ENCODE measurements around the gene IRS2.
"Not testable (repeated sequence)": the region's sequence is repeated elsewhere in the genome, so short reads cannot be mapped to it uniquely, and the experiment has no call there.

Gene IRS2

DNA sequence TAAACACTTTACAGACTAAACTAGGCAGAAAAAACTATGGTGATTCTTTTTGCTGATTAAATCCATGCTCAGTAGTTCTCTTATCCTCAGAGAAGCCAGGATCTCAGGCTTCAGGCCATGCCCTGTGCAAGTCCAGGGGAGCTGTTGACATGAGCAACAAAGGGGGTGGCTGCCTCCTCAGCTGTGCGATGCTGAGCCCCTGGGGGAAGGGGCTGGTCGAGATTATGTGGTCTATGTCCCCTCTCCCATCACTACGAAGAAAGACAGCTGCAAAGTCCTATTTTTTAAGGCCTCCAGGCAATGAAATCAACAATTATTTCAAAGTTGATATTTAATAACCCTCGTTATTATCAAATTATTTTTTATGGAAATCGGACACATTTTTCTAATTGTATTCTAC is 37.0 kb downstream of the IRS2 start:
- no peak for DNase-seq

DNA sequence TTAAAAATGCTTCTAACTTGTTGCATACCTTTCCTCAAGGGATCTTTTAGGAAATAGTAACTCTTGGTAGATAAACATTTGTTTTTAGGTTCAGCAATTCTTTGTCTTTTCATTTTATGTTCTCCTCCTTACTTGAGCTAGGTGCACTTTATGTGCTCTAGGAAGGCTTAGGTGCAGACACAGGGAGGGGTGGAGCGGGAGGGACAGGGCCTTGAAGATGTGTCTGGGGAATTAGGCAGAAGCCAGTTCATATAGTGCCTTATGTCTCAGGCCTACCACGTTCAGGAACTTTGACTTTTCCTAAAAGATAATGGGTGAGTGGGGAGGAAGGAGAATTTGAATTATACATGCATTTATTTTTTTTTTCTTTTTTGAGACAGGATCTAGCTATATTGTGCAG is 37.7 kb downstream of the IRS2 start:
- DNase-seq, result no peak

DNA sequence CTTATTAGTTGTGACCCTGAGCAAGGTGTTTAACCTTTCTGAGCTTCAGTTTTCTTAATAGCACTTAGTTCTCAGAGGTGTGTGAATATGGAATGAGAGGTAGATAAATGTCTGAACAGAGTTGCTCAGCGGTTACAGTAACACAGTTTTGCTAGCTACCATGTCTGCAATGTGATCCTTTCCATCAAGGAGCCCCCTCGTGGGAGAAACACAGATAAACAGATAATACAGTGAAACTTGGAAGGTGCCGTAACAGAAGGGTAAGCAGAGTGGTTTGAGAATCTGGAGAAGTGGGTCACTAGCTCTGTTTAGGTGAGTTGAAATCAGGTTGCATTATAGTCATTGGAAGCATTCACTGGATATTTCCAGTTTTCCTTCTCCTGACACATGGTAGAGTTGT is 38.9 kb downstream of the IRS2 start:
- DNase-seq, result no peak

DNA sequence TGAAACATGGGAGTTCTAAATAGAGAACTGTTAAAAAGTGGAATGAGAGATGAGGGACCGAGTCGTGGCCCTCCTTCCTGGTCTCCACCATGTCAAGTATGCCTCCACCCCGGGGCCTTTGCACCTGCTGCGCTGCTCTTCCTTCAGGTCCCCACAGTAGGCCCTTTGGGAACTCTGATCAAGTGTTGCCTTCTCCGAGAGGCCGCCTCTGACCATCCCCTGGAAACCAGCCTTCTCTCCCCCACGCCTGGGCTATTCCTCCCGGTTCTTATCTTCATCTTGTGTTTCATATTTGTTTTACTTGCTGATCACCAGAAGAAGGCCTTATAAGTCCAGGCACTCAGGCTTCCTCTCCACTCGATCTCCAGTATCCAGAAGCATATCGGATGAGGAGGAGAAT is 40.0 kb downstream of the IRS2 start:
- DNase-seq, result no peak

DNA sequence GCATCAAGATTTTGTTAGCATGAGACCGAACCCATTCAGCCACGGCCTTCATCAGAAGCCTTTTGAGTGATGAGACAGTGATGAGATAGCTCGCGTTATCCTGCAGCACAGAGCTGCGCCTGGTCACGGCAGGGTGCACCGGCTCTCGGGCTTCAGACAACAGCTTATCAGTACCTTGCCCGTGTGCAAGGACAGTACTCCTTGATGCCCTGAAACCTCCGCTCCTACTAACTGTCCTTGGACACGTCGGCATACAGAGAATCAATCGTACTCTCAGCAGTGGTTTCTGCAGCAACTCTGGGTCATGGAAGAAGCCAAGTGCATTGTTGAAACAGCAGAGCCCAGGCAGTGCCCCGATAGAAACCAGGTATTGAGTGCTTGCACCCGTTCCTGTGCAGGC is 40.7 kb downstream of the IRS2 start:
- no peak for DNase-seq

DNA sequence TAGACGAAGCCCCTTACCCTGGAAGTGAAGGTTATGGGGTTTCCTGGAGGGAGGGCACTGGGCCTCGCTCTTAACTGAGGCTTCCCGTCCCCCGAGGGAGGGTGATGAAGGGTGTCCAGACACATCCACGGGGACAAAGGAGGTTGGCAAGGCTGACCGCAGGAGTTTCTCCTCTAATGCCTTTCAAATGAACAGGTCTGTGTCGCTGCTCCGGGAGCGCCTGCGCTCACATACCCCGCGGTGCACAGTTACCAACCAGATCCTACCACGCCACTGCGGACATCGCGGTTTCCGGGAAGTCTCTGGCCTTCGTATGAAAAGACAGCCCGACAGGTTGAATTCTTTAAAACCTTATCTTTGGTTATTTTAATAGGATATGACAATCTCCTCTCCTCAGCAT is 41.3 kb downstream of the IRS2 start:
- no peak for DNase-seq

DNA sequence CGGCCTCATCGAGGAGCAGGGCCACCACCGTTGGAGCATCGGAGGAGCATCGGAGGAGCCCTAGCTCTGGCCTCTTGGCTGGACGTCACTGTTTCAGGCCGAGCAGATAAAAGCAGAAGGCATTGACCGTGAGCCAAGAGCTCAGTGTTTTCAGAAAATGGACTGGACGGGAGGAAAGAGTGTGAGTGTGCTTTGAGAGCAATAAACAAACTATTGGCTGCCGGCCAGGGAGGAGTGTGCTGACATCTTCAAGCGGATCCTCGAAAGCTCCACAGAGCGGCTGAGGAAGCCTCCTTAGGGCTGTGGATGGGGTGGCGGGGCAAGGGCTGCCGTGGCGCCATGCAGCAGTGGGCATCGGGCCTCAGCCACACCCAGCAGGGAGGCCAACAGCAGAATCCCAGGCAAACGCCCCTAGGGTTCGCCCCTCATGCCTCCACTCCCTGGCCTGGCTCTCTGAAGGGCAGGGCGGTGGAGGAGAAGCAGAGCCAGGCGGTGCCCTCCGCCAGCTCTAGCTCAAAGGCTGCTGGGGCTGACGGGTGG is 41.8 kb downstream of the IRS2 start:
- no peak for DNase-seq

DNA sequence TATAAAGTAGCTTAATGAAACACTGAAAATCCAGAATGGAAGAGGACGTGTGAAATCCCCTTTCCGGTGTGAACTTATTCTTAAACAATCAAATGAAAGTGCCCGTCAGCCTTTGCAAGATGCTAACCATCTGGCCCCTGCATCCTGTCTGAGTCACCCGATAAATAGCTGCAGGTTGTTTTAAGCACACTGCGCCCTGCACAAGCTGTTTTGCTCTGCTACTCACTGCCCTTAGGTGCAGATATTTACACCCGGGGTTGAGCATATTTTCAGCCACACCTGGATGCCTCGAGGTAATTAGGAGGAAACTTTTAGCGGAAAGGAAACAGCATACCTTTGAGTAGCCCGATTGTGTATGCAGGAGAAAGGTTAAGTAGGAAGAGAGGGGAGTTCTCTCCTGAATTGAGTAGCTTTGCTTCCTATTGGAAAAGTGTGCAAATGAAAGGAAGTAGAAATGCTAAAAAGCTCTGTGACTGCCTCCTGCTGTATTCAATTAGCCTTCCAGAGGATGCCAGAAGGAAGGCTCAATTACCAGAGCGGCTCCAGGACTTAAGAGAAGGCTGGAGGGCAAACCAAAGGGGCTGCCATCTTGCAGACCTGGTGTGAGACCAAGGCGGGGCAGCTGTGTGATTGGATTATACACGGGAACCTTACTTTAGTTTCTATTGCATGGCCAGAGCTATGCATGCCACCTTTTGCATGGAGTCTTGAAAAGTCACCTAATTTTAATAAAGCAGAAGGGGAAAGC is 42.5 kb downstream of the IRS2 start:
- DNase-seq, result no peak

DNA sequence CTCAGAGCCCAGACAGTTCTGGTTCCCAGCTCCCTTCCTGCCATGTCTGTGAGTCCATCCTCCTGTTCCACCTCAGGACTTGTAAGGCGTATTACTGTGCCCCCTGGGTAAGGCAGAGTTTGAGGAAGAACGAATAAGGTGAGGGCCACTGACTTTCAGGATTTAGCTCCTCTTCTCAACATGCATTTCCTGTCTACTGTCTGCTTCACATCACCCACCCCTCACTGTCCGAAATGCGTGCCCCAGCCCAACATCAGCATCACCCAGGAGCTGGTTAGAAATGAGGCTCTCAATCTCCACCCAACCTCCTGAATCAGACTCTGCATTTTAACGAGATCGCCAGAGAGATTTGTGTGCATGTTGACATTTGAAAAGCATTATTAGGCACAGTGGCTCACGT is 44.4 kb downstream of the IRS2 start:
- DNase-seq, result no peak

DNA sequence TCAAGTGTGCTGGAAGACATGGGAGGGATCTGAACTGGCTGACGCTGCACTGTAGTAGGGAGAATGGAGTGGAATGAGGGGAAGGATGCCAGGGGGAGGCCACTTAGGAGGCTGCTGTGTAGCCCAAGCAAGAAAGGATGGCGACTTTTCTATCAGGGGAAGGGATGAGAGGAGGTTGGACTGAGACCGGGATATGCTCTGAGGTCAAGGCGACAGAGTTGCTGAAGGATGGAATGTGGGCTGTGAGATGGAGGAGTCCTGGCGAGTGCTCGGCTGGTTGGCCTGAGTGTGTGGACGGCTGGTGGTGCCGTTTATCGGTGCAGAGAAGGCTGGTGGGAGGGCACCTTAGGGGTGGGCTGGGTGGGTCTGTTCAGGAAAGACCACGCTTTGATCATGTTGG is 45.7 kb downstream of the IRS2 start:
- DNase-seq, result no peak

DNA sequence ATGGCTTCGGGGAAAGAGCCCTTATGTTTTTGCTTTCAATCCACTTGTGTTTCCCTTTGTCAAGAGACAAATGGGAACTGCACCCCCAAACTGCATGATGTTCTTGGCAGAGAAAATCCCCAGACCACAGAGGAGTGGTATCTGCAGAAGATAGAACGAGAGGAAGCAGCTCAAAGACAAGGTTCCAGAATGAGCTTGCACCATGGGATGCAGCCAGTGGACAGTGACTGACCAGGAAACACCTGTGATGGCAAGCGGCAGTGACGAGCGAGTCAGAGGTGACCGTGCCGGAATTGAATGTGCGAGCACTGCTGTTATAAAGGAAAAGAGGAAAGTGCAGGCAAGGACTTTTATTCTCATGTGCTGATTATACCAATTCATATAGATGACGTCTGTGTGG is 46.3 kb downstream of the IRS2 start:
- no peak for DNase-seq

DNA sequence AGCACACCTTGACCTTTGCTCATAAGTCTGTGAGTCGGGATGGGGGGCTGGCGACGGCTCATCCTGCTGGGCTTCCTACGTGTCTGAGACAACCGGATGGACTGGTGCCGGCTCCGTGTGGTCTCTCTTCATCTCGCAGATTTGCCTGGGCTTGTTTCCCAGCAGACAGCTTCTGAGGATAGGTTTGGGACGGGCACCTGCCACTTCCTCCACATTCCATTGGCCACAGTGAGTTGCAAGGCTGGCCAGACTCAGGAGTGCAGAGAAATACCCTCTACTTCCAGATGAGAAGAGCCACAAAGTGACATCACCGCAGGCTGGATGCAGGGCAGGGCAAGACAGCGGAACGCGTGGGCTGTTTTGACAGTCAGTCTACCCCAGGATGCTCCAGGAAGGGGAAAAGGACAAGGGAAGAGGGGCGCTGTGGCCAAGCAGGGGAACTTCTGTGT is 48.1 kb downstream of the IRS2 start:
- no peak for DNase-seq

DNA sequence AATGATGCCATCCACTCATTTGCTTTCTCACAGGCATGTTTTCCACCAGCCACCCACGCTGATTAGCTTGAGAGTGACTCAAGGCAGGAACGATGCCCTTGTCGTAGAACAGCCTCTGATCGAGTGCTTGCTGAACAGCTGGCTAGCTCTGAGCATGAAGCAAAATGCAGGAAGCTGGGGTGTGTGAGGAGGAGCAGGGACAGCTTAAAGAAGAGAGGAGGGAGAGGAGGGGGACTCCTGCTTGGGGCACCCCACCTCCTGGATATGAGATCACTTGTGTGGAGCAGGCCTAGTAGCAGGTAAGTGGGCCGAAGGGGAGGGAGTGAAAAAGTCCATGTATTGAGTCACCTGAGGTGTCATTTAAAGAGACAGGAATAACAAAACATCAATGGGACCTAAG is 48.8 kb downstream of the IRS2 start:
- DNase-seq, result no peak

DNA sequence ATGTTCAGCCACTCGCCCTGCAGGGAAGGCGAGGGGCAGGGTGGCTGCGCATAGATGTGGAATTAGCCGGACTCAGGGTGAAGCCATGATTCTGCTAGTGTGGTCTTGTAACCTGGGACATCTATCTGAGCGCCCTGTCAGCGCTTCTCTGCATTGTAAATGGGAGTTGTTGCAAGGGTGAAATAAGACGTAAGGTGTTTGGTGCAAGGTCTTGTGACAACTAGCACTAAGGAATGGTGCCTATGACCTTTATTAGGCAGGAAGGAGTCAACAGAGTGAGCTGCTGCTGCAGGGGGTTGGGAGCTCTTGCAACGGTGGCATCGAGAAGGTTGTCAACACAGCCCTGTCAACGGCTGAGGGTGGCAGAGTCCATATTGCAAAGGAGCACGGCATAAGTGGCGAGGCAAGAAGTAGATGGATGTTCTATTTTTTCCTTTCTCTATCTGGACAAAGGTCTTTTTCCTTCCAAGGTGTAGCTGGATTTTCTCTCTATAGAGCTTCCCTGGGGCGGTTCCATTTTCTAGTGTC is 49.3 kb downstream of the IRS2 start:
- DNase-seq, result no peak

DNA sequence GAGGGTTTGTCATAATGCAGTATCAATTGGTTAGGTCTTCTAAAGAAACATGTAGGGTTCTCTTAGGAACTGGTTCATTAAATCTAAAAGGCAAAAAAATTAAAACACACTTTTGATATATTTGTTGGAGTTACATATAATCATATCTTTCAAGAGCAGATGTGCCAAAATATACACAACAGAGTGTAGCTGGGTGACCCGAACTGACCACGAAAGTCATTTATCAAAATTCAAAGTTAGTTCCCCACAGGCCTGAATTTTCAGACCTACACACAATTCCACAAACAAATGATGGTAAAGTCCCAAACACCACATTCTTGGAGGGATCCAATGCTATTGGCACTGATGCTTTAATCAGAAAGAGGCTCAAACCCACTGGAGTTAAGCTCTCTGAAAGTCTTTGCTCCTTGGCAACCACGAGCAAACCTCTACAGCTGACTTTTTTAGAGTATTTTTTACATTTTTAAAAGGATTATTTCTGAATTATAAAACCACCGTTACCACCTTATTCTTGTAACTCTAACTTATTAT is 50.9 kb downstream of the IRS2 start:
- no peak for DNase-seq

DNA sequence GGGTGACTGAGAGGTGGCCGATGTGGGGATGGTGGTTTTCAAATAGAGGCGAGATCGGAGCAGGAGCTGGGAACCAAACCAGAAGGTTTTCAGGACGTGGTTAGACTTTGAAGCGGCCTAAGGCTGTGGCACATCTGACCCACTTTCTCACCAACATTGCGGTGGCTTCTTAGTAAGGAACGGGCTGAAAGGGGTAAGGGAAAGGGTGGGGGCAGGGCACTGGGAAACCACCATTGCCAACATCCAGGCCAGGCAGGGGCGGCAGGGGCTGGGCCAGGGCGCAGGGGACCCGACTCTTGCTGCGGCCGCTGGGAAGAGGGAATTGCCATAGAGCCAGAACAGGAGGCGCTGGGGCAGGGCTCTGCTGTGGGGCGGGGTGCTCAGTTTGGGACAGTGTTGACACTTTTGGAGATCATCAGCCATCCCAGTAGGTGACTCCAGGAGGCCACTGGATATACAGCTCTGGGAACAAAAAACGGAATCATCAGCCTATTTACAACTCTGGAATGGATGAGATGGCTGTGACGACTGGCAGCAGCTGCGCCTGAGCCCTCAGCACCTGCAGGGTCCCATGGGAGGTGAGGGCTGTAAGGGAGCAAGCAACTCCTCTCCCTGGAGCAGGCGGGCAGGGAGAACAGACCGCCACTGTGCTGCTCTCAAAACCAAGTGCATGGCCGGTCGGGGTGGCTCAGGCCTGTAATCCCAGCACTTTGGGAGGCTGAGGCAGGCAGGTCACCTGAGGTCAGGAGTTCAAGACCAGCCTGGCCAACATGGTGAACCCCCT is 52.2 kb downstream of the IRS2 start:
- no peak for DNase-seq

DNA sequence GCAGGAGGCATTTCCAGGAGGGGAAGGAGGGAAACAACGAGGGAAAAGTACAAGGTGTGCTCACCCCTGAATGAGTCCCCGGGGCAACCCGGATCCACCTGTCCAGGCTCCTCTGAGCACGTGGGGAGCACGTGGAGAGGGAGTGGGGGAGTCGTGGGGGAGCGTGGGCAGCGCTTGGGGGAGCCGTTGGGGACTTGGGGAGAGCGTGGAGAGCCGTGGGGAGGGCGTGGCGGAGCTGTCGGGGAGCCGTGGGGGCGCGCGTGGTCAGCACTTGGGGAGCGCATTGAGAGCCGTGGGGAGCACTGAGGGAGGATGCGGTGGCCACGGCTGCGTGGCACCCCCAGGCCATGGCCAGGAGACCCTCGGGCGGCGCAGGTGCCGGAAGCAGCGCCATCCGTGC is 52.8 kb downstream of the IRS2 start:
- no peak for DNase-seq

DNA sequence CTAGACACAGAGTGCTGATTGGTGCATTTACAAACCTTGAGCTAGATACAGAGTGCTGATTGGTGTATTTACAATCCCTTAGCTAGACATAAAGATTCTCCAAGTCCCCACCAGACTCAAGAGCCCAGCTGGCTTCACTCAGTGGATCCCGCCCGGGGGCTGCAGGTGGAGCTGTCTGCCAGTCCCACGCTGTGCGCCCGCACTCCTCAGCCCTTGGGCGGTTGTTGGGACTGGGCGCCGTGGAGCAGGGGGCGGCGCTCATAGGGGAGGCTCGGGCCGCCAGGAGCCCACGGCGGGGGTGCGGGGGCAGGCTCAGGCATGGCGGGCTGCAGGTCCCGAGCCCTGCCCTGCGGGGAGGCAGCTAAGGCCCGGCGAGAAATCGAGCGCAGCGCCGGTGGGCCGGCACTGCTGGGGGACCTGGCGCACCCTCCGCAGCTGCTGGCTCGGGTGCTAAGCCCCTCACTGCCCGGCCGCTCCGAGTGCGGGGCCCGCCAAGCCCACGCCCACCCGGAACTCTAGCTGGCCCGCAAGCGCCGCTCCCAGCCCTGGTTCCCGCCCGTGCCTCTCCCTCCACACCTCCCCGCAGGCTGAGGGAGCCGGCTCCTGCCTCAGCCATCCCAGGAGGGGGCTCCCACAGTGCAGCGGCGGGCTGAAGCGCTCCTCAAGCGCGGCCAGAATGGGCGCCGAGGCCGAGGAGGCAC is 53.8 kb downstream of the IRS2 start:
- not testable (repeated sequence) for DNase-seq

DNA sequence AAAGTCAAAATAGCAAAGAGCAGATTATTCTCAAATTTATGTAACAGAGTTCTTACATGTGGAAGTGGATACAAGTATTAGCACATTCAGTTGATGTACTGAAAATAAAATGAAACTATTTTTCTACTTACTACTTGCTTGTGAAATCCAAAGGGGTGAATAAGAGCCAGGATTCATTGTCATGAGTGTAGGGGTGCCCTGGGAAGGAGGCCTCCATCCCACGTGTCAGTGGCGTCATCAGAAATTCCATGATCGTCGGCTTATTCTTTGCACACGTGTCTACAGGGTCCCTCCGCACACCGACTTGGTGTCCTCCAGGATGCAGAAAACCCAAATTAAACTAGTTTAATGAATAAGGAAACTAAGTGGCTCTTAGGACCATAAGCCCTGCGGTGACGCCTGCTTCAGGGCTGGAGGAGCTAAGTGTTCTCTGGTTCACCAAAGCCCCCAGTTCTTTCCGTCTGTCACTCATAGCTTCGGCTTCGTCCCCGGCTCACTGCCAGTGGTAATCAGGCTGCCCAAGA is 55.5 kb downstream of the IRS2 start:
- DNase-seq, result no peak

DNA sequence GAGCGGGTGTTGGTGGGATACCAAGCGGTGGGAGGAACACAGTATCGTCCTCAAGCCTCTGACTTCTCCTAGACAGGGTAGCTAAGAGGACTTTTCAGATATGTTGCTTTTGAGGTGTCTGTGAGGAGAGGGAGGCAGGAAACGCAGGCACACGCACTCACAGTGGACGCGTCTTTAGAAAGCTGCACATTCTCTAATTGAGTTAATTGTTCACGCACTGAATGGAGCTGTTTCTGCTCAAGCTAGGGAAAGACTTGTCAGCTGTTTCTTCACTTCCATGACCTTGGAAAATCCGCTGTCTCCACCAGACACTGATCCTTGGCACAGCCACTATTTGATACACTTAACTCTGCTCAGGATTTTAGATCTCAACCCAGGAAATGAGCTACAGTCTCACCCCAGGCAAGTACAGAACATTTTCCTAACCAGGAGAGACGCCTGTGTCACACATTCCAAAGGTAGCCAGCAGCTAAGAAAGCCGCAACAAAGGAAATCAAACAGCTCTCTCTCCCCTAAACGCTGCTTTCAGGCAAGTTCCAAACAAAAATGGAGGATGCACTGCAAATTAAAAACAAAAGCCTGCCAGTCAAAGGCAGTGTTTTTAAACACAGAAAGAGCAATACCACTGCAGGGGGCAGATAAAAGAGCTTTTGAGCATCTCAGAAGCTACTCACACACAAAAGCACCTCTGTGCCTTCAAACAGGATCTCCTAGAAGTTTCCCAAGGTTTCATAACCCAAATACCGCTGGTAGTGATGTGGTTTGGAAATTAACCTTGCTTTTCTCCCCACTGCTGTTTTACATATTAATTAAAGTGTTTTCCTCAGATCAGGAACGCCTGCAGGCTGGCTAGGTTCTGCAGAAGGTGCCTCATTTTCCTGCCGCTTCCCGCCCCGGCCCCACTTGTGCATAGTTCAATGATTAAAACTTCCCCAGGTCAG is 57.3 kb downstream of the IRS2 start:
- no peak for DNase-seq

DNA sequence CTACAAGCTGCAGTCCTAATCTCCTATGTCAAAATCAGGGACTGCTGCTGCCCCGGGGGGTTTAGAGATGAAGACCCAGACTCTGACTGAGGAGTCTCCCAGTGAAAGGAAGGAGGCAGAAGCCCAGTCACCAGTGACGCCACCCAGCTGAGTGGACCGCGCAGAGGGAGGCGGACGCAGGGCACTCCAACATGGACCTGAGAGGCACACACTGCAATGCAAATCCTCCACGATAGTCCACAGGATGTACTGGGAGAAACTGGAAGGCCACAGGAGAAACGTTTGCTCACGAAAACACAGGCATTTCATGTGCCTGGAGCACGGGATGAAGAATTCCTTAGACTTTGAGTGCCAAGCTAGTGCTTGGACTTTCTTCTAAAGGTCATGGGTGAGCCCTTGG is 58.3 kb downstream of the IRS2 start:
- DNase-seq, result no peak

DNA sequence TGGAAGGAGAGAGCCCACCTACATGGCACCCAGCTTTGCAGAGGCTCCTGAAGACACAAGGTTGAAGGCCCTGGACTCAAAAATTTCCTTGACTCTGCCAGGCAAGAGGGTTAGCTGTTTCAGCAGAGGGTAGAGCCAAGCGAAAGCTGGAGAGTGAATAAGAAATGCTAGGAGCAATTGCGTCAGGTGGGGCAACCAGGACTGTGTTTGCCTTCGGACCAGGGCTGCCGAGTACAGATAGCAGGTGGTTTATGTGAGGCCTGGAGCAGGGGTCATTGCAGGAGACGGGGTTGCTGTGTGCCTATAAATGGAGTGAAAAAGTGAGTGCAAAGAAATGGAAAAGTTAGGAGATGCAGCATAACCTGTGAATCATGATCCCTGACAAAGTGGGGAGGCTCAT is 59.1 kb downstream of the IRS2 start:
- DNase-seq, result no peak

All from CD4-positive, alpha-beta T cell treated with Interleukin-15 for 1 hour (primary cell).